CD4-positive, alpha-beta T cell treated with Interleukin-12 subunit alpha and Interleukin-12 subunit beta, for 1 hour (primary cell): Measurements from ENCODE around the gene HLX.

Source experiments
- DNase-seq: peaks from one replicate; pipeline ENCODE4 v3.0.0-alpha.2; 2020

The HLX gene

DNA sequence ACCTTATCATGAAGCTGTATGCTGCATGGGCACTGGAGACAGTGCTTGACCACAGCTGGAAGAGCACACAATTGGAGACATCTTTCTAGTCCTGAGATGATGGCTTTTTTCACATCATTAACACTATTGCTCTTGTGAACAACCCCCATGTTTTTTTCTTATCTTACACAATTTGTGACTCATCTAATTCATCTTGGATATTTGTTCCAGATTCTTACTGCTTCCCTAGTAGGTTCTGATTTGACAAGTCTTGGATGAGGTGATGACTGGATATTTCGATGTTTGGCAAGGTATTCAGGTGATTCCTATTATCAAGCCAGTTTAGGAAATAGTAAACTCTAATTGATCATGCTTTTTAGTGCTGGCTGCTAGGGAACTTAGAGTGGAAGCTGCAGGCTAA is 23.7 kb downstream of the HLX start:
- no peak for DNase-seq

GRCh38 chr1:220904876-220905275 is 25.6 kb downstream of the HLX start:
- DNase-seq: no peak

DNA sequence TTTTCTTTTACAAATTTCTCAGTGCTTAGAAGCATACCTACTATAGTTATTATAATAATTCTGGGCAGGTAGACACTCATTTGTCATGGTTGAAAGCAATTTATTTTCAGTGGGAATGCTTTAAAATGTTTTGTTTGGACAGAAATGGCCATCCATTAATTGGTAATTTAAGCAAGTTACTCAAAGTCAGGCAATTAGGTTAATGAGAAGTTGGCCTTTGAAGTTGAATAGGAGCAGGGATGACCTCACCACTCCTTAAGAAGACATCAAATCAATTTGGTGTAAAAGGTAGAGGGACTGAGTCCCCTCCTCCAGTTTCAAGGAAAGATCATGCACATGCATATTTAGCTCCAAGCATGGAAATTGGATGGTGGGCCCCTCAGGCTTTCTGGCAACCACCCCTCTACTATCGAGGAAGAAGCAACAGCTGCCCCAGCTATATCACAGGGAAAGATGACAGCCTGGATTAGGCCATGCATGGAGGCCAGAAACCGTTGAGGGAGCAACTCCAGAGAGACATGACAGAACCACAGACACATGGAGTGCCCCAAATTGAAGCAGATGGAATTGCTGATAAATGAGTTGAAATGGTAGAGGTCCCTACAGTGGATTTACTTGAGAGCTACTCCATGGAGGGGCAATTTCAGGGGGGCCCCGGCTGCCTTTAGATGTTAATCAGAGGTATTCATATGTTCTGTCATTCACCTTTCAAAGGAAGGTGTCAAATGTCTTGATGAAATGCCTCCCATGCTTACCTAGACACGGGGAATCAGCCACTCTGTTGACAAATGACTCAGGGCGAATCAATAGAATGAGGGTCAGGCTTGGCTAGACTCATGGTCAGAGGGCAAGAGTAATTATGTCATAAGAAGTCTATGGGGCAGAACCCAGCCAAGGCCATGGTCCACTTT is 26.7 kb downstream of the HLX start:
- DNase-seq: no peak

GRCh38 chr1:220906561-220907334 is 27.5 kb downstream of the HLX start:
- DNase-seq: no peak

DNA sequence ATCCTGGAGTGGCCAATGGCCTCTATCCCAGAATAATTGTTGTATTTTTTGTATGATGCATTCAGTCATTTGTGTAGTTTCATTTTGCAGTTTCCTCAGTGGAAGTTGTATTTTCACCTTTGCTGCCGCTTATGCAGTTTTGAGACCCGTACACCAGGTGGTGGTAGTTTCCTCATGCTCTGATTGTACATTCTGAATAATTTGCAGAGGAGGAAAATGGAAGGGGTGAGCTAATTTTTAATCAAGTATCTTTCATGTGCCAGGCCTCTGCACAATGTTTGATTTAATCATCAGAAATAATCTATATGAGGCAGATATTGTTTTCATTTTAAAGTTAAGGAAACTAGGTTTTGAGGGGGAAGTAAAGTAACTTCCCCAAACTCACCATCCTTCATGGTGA is 29.5 kb downstream of the HLX start:
- no peak for DNase-seq

DNA sequence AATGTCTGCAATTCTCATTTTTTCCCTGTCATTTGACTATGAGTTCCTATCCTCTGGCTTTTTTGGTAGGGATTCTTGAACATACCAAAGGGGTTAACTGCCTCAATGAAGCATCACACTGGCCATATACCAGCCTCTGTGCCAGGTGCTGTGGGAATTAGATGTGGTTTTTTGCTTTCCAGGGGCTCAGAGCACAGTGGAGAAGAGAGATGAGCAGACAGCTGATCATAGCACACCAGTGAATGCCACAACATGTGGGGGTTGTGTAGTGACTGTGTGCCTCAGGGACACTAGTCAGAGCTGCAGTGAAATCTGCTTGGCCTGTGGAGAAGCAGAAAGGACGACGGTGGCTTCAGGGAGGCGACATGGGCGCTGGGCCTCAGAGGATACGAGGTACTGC is 30.8 kb downstream of the HLX start:
- no peak for DNase-seq

- DNase-seq: no peak
These were observed 35.3 kb downstream of the HLX start for GRCh38 chr1:220914283-220915116.

GRCh38 chr1:220915117-220915440 is 35.8 kb downstream of the HLX start:
- DNase-seq: no peak

DNA sequence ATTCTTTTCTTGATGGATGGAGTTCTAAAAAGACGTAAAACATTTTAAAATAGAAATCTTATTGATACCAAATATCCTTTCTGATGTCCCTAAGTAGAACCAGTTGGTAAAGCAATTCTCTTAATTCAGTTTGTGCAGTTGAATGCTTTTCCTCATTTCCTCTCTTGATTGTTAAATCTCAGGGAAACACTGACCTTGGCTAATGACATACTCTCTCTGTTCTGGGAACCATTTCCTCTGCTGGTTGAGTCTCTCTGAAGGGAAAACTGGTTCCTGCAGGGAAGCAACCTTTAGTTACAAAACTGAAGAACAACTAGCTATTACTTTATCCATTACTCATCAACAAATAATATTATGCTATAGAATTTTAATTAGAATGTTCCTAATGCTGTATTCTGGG is 36.7 kb downstream of the HLX start:
- DNase-seq: no peak

DNA sequence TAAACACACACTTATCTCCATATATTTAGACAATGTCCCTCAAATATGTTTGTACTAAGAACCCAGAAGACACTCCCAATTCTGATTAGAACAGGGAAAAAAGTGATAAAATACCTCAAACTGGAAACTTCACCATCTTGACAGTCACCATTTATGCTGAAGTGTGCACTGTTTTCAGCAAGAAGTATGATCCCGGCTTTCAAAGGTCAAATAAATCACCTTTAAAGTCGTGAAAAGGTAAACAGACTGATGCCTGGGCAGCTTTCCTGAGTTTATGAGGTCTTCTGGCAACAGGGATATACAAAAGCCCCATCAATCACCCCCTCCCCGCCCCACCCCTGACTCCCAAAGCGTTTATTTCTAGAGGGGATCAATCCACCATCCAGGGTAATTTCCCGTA is 37.9 kb downstream of the HLX start:
- DNase-seq: no peak

GRCh38 chr1:220917535-220918209 is 38.4 kb downstream of the HLX start:
- DNase-seq: no peak

DNA sequence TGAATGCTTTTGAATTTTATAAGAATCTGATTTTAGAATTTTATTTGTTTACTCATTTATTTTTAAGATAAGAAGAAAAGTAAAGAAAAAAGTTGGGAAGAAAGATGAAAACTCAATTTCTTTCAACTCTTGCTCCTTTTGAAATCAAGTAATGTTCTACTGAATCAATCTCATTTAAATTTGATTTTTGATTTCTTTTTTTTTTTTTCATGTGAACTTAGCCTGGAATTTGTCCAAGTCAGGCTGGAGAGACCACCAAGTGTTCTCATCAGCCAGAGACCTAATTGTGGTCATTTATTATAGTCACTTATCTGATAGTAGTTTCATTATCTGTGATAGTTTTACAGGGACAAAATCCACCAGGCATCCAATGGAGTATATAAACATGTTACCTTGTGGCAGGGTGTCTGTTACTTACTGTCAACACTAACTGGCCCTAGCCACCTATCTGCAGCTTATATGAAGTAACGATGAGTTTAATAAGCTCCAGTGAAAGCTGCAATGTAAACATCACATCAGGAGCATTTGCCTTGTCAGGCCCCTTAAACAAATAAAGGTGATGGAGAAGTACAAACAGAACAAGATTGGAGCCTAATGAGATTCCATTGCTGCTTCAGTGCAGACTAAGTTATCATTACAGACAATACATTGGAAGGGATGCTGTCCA is 39.2 kb downstream of the HLX start:
- no peak for DNase-seq

DNA sequence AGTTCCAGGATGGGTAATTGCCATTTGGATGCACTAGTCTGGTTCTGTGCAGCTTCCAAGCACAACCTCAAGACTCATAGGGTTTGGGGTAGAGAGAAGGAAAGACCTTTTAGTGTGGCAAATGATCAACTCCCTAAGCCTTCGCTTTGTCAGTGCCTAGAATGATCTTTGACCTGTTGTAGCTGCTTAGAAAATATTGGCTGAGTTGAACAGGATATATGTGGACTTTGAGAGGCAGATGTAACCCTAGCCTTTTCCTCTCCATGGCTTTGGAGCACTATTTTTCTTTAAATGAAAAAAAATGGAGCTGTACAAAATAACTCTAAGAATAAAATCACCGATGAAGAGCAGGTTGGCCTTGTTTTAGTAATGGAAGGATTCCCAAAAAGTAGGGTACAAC is 41.7 kb downstream of the HLX start:
- DNase-seq: no peak

GRCh38 chr1:220921498-220921897 is 42.3 kb downstream of the HLX start:
- DNase-seq: no peak

DNA sequence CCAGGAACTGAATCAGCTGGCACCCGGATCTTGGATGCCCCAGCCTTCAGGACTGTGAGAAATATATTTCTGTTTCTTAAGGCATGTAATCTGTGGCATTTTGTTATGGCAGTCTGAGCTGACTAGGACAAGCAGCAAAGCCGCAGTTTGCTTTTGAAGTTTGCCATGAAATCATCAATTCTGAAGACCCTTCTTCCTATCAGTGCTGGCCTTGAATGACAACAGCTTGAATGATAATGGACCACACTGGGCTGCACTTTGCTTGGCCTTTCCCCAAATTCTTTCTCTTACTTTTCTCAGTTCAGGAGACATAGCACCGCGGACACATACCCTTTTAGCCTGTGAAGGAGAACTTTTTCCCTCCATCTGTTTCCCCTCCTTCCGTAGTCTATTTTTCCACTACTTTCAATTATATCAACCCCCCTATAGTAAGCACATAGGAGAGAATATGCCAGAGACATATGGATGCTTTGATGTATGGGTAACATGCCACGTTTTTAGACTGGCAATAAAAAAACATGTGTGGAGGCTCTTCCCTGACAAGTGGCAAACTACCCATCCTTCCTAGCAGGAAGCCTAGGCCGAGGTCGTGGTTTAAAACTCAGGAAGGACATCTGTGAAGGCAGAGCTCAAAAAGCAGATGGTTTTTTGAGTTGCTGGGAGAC is 42.9 kb downstream of the HLX start:
- no peak for DNase-seq

- no peak for DNase-seq
These were observed 43.7 kb downstream of the HLX start for GRCh38 chr1:220922951-220923350.

- DNase-seq: no peak
These were observed 45.2 kb downstream of the HLX start for GRCh38 chr1:220924331-220924970.

GRCh38 chr1:220925707-220926106 is 46.5 kb downstream of the HLX start:
- no peak for DNase-seq

DNA sequence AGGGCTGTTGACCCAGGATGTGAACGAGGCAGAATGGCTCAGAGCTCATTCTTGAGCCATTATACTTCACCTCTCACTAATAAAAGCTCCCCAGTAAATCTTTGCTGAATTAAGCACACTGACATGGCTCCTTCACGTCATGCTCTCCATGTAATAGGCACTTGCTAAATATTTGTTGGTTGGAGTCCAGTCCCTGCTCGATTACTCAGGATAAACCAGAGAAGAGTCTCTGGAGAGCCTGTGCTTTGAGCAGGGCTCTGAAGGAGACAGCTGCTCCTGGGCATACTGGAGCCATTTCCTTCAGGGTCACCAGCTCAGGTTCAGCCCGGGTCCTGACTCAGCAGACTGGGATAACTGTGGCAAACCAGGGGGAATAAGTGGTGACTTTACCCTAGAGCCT is 46.9 kb downstream of the HLX start:
- no peak for DNase-seq

GRCh38 chr1:220927442-220927841 is 48.2 kb downstream of the HLX start:
- no peak for DNase-seq

GRCh38 chr1:220928320-220928719 is 49.1 kb downstream of the HLX start:
- no peak for DNase-seq
